PC-9 (cell line): ENCODE results near the gene ESPNL. TPM values are rescaled to one million over a fixed set of nuclear protein-coding genes. Genes with fewer than 3 reads are reported as not detected.

ENCODE experiments used
- BruUV-seq: library from RNA; stranded (reverse); fragments of 400-500 nt; replicated peaks from 2 replicates; lab custom pipeline; 2021; lab: Mats Ljungman, UMichigan
- CTCF ChIA-PET: fragments of 300-600 bp; sonication (Branson Sonifier 250); formaldehyde crosslinking; loops from one replicate; lab custom pipeline; 2022; ENCODE audit warnings: antibody characterized with exemption; lab: Charles Lee
- POLR2A ChIA-PET: fragments of 300-600 bp; sonication (Branson Sonifier 250); formaldehyde crosslinking; loops from one replicate; lab custom pipeline; 2022; ENCODE audit warnings: antibody characterized with exemption; ENCODE audit not compliant: unreplicated experiment; lab: Charles Lee
- DNase-seq, 2 experiments: peaks; one replicate each; pipeline versions ENCODE4 v3.0.0 to v3.0.0-alpha.2; 2015 to 2022; ENCODE audit warnings: mixed read lengths in 1 of 2
- H2AFZ ChIP-seq: fragments of 200-600 bp; sonication (generic); 2 replicates; pipeline ENCODE4 v1.8.1; 2017; ENCODE audit warnings: antibody characterized with exemption
- H3F3A ChIP-seq: fragments of 200-600 bp; sonication (generic); 2 replicates; pipeline ENCODE4 v1.8.1; 2017; ENCODE audit warnings: antibody characterized with exemption, mild to moderate bottlenecking, low read depth; ENCODE audit not compliant: insufficient read depth
- H3K27ac ChIP-seq: fragments of 200-600 bp; sonication (generic); 2 replicates; pipeline ENCODE4 v1.6.1; 2016; ENCODE audit warnings: mixed run types
- H3K27me3 ChIP-seq: fragments of 200-600 bp; sonication (generic); 2 replicates; pipeline ENCODE4 v1.6.1; 2016; ENCODE audit warnings: low read depth, mixed run types; ENCODE audit not compliant: insufficient read depth
- H3K36me3 ChIP-seq: fragments of 200-600 bp; sonication (generic); 2 replicates; pipeline ENCODE4 v1.6.1; 2016; ENCODE audit warnings: low read depth, mixed run types
- H3K4me1 ChIP-seq: fragments of 200-600 bp; sonication (generic); replicated peaks from 2 replicates; pipeline ENCODE4 v1.6.1; 2016; ENCODE audit warnings: mixed run types; ENCODE audit not compliant: insufficient read depth
- H3K4me2 ChIP-seq: fragments of 200-600 bp; sonication (generic); 2 replicates; pipeline ENCODE4 v1.6.1; 2017; ENCODE audit warnings: mixed run types
- H3K4me3 ChIP-seq: fragments of 200-600 bp; sonication (generic); 2 replicates; pipeline ENCODE4 v1.6.1; 2016; ENCODE audit warnings: mixed run types
- H3K79me2 ChIP-seq: fragments of 200-600 bp; sonication (generic); 2 replicates; pipeline ENCODE4 v1.6.1; 2017; ENCODE audit warnings: low read depth, mixed run types
- H3K9me2 ChIP-seq: fragments of 200-600 bp; sonication (generic); 2 replicates; pipeline ENCODE4 v1.8.1; 2017; ENCODE audit warnings: mild to moderate bottlenecking; ENCODE audit not compliant: insufficient read depth
- H3K9me3 ChIP-seq: fragments of 200-600 bp; sonication (generic); 2 replicates; pipeline ENCODE4 v1.8.1; 2016; ENCODE audit warnings: low read depth; ENCODE audit not compliant: insufficient read depth
- H4K20me1 ChIP-seq: fragments of 200-600 bp; sonication (generic); 2 replicates; pipeline ENCODE4 v1.8.1; 2017; ENCODE audit not compliant: insufficient read depth
- CTCF ChIP-seq: fragments of 200-600 bp; sonication (generic); conservative IDR thresholded peaks from 2 replicates; pipeline ENCODE4 v1.6.1; 2017; ENCODE audit warnings: mixed run types, antibody characterized with exemption, mild to moderate bottlenecking, moderate library complexity
- EZH2 ChIP-seq: fragments of 200-600 bp; sonication (generic); IDR thresholded peaks from 2 replicates; pipeline ENCODE4 v1.8.0; 2017; ENCODE audit warnings: antibody characterized with exemption, low read depth
- intact Hi-C: fragments of 100-400 bp; cut with micrococcal nuclease; formaldehyde crosslinking; loops from one replicate; pipeline ENCODE4 v1.10.0; 2022; ENCODE audit not compliant: unreplicated experiment
- total RNA-seq: library from RNA; stranded (reverse); gene quantifications from 2 replicates; pipeline ENCODE4 v1.2.3, GENCODE V29; 2021

The ESPNL gene
- total RNA-seq, 1 experiment from 2014 or later: 1.1 TPM

DNA sequence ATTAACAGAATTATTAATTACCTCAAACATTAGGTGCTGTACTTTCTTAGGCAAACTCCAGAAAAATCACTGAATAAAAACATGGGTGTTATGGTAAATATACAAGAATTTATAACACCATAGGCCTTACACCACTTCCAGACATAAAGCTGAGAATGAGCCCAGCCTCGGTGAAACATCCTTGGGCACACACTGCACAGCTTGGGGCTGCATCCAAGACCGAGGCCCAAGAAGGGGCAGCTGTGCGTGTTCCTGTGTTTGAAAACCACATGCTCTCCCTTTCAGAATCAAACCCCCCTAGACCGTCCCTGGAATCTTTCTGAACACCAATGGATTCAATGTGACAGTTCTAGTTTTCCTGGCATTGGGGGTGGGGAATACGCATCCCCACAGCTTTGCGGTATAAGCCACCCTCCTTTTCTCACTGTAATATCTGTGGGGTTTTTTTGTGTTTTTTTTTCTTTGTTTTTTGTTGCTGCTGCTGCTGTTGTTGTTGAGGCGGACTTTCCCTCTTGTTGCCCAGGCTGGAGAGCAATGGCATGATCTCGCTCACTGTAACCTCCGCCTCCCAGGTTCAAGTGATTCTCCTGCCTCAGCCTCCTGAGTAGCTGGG, 71.5 kb downstream of the ESPNL start:
- Histone ChIP-seq H4K20me1 (no peaks in the 10 kb centered on the region), H3K9me3 (no peaks in the 10 kb centered on the region), H3K27me3 (no peaks in the 10 kb centered on the region), H3K4me1 (peaks cover 26% of the 10 kb centered on the region), H3K4me3 (no peak overlapping the region), H3K36me3 (peaks cover 28% of the 10 kb centered on the region; the same call in 1 of the 2 replicates), H3F3A (peaks cover 40% of the 10 kb centered on the region), H2AFZ (no peak overlapping the region), H3K27ac (peak overlapping the region; percentile 90; the same call in 1 of the 2 replicates), H3K79me2 (no peaks in the 10 kb centered on the region), H3K9me2 (no peaks in the 10 kb centered on the region), H3K4me2 (no peak overlapping the region)
- POLR2A ChIA-PET: no interaction called here
- no TSS peak for BruUV-seq
- intact Hi-C loops: no loop called here
- CTCF ChIA-PET: no interaction called here
- DNase-seq: no peak
- no peak for TF ChIP-seq CTCF
- no peak for TF ChIP-seq EZH2

DNA sequence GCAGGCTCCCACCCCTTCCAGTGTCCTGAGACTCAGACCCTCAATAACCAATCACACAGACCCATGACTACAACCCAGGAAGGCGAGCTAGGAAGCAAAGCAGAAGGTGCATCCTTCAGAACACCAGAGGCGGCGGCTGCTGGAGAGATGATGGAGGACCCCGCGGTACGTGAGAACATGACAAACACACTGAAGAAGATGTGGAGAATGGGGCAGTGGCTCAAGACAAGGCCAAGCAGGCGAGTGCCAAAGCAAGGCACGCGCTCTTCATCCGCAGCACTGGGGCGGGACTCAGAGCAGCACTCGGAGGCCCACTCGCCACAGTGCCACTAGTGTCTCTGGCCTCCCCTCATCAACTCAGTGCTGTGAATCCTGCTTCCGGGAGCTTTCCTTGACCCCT, 72.3 kb downstream of the ESPNL start:
- POLR2A ChIA-PET: no interaction called here

GRCh38 chr2:238173692-238174091, 73.6 kb downstream of the ESPNL start:
- no peaks in the 10 kb centered on the region for H3K9me2 ChIP-seq
- H3K4me2 ChIP-seq: no peak overlapping the region

More for the DNA sequence above, 72.3 kb downstream of the ESPNL start:
- Histone ChIP-seq H4K20me1 (no peaks in the 10 kb centered on the region), H3K4me3 (no peak overlapping the region), H3K9me3 (no peaks in the 10 kb centered on the region), H3K27me3 (no peaks in the 10 kb centered on the region), H2AFZ (no peak overlapping the region), H3K9me2 (no peaks in the 10 kb centered on the region), H3K79me2 (no peaks in the 10 kb centered on the region), H3F3A (peaks cover 40% of the 10 kb centered on the region), H3K36me3 (peaks cover 31% of the 10 kb centered on the region; the same call in 1 of the 2 replicates), H3K4me2 (no peak overlapping the region), H3K4me1 (peaks cover 26% of the 10 kb centered on the region), H3K27ac (no peak overlapping the region)
- BruUV-seq: no TSS peak
- no peak for DNase-seq
- intact Hi-C loops: no loop called here
- CTCF ChIA-PET: interaction anchor here (0.8 kb wide), 1 partner anchor 1006 kb away, joined by 3 read pairs; no protein-coding TSS in a partner anchor
- TF ChIP-seq CTCF (no peak), EZH2 (no peak)

More at GRCh38 chr2:238173692-238174091, 73.6 kb downstream of the ESPNL start:
- H4K20me1 ChIP-seq: no peaks in the 10 kb centered on the region
- no peak overlapping the region for H3K4me3 ChIP-seq
- no peak for DNase-seq
- H3K36me3 ChIP-seq: peaks cover 35% of the 10 kb centered on the region; the same call in 1 of the 2 replicates
- H3K9me3 ChIP-seq: no peaks in the 10 kb centered on the region
- intact Hi-C loops: no loop called here
- ChIA-PET POLR2A (no interaction called here), CTCF (interaction anchor here (0.6 kb wide), 1 partner anchor 111 kb away, joined by 3 read pairs; no protein-coding TSS in a partner anchor)
- H3K27me3 ChIP-seq: no peaks in the 10 kb centered on the region
- no peaks in the 10 kb centered on the region for H3K79me2 ChIP-seq
- BruUV-seq: no TSS peak
- H2AFZ ChIP-seq: no peak overlapping the region
- H3K4me1 ChIP-seq: peaks cover 22% of the 10 kb centered on the region
- no peak overlapping the region for H3K27ac ChIP-seq
- H3F3A ChIP-seq: peaks cover 38% of the 10 kb centered on the region
- TF ChIP-seq CTCF: no peak
- TF ChIP-seq EZH2: no peak
